Mesodermal cell (in vitro differentiated cells): Measurements from ENCODE around the gene SYNJ1.
"Not testable (repeated sequence)": the region's sequence is repeated elsewhere in the genome, so short reads cannot be mapped to it uniquely, and the experiment has no call there.

Experiments
- H3K27ac ChIP-seq: 2 replicates; pipeline ENCODE4 v1.7.0; 2013; ENCODE audit warnings: mild to moderate bottlenecking, low read depth, low read length, moderate library complexity; ENCODE audit not compliant: severe bottlenecking
- H3K36me3 ChIP-seq: 2 replicates; pipeline ENCODE4 v1.7.1; 2013; ENCODE audit warnings: mild to moderate bottlenecking, low read length, moderate library complexity; ENCODE audit not compliant: control insufficient read depth, insufficient read depth
- H3K4me1 ChIP-seq: one replicate; pipeline ENCODE4 v1.7.1; 2013; ENCODE audit warnings: mild to moderate bottlenecking, low read length; ENCODE audit not compliant: insufficient read depth, control insufficient read depth, poor library complexity, severe bottlenecking
- H3K4me3 ChIP-seq: 2 replicates; pipeline ENCODE4 v1.7.0; 2013; ENCODE audit warnings: low read length, control low read depth, mild to moderate bottlenecking; ENCODE audit not compliant: insufficient read depth, poor library complexity, severe bottlenecking; ENCODE audit errors: extremely low read depth
- H3K9me3 ChIP-seq: 2 replicates; pipeline ENCODE4 v1.7.1; 2013; ENCODE audit warnings: mild to moderate bottlenecking, low read length, moderate library complexity; ENCODE audit not compliant: control insufficient read depth
- WGBS, 2 experiments: methylation state at CpG; one replicate each; pipeline ENCODE4 v1.1.5; 2013; ENCODE audit warnings: missing lambda C conversion rate in 2 of 2; ENCODE audit not compliant: insufficient coverage in 2 of 2; 5-methylcytosine and 5-hydroxymethylcytosine counted together

SYNJ1 gene

DNA sequence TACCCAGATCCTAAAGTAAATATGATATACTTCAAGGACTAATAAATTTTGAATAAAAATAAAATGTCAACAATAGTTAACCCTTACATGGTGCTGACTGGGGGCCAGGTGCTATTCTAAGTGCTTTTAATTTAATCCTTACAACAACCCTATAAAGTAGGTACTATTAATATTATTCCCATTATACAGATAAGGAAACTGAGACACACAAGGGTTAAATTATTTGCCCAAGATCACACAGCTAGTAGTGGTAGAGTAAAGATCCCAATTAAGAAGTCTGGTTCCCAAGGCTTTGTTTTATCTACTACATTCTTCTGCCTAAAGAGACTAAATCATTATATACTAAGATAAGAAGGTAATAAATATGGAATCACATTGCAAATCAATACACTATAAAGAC lies 34.2 kb downstream of the SYNJ1 start:
- Histone ChIP-seq H3K4me3 (no peak overlapping the region), H3K36me3 (peaks cover 5% of the 10 kb centered on the region), H3K4me1 (no peaks in the 10 kb centered on the region), H3K27ac (no peak overlapping the region), H3K9me3 (no peaks in the 10 kb centered on the region)

DNA sequence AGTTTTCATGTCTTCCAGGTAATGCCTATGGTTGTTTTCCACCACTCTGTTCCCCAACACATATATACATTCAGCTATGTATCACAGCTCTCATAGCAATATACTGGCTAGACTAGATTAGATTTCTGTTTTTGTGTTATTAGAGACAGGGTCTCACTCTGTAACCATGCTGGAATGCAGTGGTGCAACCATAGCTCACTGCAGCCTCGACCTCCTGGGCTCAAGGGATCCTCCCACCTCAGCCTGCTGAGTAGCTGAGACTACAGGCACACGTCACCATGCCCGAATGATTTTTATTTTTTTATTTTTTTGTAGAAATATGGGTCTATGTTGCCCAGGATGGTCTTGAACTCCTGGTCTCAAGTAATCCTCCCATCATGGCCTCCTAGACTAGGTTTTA lies 37.7 kb downstream of the SYNJ1 start:
- no peaks in the 10 kb centered on the region for H3K9me3 ChIP-seq
- no peak overlapping the region for H3K4me3 ChIP-seq
- H3K27ac ChIP-seq: no peak overlapping the region
- no peaks in the 10 kb centered on the region for H3K4me1 ChIP-seq
- WGBS, 2 experiments: 100% methylated on average over 1 of the region's 3 CpGs; no CpG with 5 or more reads in 1 of the 2 experiments
- H3K36me3 ChIP-seq: peaks cover 5% of the 10 kb centered on the region

DNA sequence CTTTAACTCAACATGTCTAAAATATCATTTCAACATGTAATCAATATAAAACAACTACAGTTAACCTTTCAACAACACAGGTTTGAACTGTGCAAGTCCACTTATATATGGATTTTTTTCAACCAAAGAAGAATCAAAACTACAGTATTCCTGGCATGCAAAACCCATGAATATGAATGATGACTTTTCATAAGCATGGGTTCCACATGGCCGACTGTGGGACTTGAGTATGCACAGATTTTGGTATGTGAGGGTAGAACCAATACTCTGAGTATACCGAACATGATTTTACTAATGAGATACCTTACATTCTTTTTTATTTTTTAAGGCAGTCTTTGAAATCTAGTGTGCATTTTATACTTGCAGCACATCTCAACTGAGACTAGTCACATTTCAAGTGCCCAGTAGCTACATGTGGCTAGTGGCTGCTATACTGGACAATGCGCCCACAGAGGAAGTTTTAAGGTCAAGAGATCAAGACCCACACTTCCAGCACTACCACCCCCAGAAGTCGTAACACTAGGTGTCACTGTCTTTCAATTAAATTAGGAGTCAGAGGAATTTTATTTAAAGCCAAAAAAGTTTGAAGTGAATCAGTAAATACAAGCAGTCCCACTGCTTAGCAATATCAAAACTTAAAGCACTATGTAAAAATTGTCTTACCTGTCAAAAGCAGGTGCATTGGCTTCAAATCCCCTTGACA lies 40.0 kb downstream of the SYNJ1 start:
- WGBS, 2 experiments: no CpG with 5 or more reads among the region's 4 CpGs
- H3K27ac ChIP-seq: no peak overlapping the region
- peaks cover 5% of the 10 kb centered on the region for H3K36me3 ChIP-seq
- H3K9me3 ChIP-seq: no peaks in the 10 kb centered on the region
- H3K4me3 ChIP-seq: no peak overlapping the region
- H3K4me1 ChIP-seq: no peaks in the 10 kb centered on the region

DNA sequence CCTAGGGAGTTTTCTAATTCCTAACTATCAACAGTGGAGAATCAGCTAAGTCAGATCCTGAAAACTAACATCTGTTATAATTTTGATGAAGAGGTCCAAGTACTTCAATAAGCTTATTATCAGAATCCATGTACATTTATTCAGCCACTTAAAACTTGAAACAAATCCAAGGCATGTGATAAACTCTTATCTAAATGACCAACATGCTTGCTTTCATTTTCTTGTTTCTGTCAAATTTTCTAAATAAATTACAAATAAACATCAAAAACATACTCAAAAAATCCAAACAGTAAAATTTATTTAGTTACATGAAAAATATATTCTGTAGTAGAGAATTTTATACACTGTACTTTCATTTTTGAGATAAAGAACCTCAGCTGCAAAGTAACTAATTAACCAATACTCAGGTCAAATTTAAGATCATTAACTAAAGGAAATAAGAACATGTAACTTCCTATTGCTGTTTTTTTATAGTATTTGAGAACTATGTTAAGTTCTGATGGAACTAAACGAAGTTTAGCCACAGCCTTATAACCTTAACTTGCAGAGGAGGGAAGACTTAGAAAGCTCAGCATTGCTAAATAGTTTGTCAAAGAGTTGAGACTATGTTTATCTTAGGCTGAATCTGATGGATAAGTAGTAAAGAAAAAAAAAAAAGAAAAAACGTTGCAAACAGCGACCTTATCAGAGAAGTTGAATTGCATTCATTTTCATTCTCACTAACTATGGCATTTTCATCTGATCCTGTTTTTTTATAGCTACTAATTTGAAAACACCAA lies 44.9 kb downstream of the SYNJ1 start:
- H3K9me3 ChIP-seq: no peaks in the 10 kb centered on the region
- no peak overlapping the region for H3K4me3 ChIP-seq
- H3K4me1 ChIP-seq: peaks cover 4% of the 10 kb centered on the region
- 86% methylated on average over 1 of the region's 3 CpGs; no CpG with 5 or more reads in 1 of the 2 experiments for WGBS, 2 experiments
- no peaks in the 10 kb centered on the region for H3K36me3 ChIP-seq
- no peak overlapping the region for H3K27ac ChIP-seq

DNA sequence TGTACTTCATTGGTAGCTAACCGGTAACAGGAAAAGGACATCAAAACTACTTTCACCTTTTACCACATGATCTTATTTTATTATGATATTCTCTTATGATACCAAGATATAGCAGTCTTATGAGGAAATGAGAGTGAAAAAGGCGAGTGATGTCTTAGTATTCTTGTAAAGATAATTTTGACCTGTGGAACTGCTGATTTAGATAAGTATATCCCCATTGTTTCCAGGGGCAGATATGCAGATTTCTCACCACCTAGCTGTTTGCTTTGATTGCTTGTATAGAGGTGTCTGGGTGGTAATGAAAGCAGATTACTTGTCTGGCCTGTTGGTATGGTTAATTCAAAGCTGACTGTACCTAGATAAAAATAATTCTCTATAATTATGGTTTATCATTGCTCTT lies 53.1 kb downstream of the SYNJ1 start:
- Histone ChIP-seq H3K4me3 (no peak overlapping the region), H3K27ac (no peak overlapping the region), H3K36me3 (no peaks in the 10 kb centered on the region), H3K4me1 (no peaks in the 10 kb centered on the region), H3K9me3 (no peaks in the 10 kb centered on the region)
- 83 to 92% methylated on average over 1 of the region's 2 CpGs for WGBS, 2 experiments

DNA sequence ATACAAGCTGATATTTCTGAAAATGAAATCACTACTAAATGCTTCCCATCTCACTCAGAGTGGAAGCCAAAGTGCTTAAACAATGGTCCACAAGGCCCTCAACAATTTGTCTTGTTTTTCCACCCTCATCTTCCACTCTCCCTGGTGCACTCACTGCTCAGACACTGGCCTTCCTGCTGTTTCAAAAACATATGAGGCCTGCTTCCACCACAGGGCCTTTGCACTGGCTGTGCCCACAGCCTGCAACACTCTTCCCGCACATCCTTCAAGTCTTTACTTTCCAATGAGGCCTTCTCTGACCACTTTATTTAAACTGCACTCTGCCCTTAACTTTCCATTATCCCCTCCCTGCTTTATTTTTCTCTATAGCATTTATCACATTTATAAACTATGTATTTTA lies 53.8 kb downstream of the SYNJ1 start:
- no peaks in the 10 kb centered on the region for H3K36me3 ChIP-seq

DNA sequence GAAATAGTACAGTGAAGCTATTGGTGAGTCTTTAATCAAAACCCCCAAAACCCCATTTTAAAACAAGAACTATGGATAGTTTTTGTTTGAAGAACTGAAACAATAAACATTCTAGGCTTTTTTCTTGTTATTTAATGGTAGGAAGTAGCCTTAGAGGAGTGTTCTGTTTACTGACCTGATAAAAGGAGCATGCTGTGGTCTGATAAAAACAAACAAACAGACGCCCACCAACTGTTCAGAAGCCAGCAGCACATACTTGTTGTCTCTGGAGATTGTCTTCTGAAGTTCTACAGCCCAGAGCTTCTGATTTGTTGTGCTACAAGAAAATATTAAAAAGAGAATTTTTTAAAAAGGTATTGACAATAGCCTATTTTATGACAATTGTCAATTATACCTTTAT lies 61.6 kb downstream of the SYNJ1 start:
- peaks cover 36% of the 10 kb centered on the region for H3K36me3 ChIP-seq
- peak overlapping the region; percentile 11 for H3K27ac ChIP-seq

More for the DNA sequence above, 53.8 kb downstream of the SYNJ1 start:
- no peaks in the 10 kb centered on the region for H3K4me1 ChIP-seq
- H3K4me3 ChIP-seq: no peak overlapping the region
- H3K9me3 ChIP-seq: no peaks in the 10 kb centered on the region
- 87 to 100% methylated on average over 1 of the region's 1 CpG for WGBS, 2 experiments
- no peak overlapping the region for H3K27ac ChIP-seq

DNA sequence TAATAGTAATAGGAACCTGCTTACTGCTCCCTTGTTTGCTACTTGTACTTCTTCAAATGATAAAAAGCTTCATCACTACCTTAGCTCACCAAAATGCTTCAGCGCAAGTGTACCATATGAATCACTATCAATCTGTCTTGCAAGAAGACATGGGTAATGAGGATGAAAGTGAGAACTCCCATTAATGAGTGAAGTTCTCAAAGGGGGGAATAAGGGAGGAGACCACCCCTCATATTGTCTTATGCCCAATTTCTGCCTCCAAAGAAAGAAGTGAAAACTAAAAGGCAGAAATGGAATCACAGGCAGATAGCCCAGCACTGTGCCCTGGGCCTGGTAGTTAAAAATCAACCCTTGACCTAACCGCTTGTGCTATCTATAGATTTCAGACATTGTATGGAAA lies 63.7 kb downstream of the SYNJ1 start:
- H3K4me3 ChIP-seq, H3K27ac ChIP-seq, H3K4me1 ChIP-seq: not testable (repeated sequence)
- Histone ChIP-seq H3K36me3 (peaks cover 46% of the 10 kb centered on the region), H3K9me3 (peaks cover 21% of the 10 kb centered on the region)
- 100% methylated on average over 1 of the region's 2 CpGs for WGBS, 2 experiments

More for the DNA sequence above, 61.6 kb downstream of the SYNJ1 start:
- H3K4me1 ChIP-seq: no peaks in the 10 kb centered on the region
- H3K4me3 ChIP-seq: no peak overlapping the region
- peaks cover 15% of the 10 kb centered on the region for H3K9me3 ChIP-seq
- no CpG with 5 or more reads among the region's 1 CpG for WGBS, 2 experiments

DNA sequence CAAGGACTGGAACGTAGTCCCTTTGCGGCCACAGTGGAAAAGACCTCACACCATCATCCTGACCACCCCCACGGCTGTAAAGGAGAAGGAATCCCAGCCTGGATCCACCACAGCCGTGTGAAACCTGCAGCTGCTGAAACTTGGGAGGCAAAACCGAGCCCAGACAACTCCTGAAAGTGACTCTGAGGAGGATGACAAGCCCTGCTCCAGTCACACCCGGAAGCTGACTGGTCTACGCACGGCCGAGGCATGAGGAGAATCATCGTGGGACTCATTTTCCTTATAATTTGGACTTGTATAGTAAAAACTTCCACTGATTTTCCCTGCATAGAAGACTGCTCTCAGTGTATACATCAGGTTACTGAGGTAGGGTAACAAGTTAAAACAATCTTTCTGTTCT lies 65.8 kb downstream of the SYNJ1 start:
- Histone ChIP-seq H3K36me3 (peaks cover 54% of the 10 kb centered on the region), H3K9me3 (peaks cover 26% of the 10 kb centered on the region)
- not testable (repeated sequence) for H3K27ac ChIP-seq, H3K4me3 ChIP-seq, H3K4me1 ChIP-seq
- WGBS, 2 experiments: 93 to 100% methylated on average over 2 to 8 of the region's 10 CpGs

DNA sequence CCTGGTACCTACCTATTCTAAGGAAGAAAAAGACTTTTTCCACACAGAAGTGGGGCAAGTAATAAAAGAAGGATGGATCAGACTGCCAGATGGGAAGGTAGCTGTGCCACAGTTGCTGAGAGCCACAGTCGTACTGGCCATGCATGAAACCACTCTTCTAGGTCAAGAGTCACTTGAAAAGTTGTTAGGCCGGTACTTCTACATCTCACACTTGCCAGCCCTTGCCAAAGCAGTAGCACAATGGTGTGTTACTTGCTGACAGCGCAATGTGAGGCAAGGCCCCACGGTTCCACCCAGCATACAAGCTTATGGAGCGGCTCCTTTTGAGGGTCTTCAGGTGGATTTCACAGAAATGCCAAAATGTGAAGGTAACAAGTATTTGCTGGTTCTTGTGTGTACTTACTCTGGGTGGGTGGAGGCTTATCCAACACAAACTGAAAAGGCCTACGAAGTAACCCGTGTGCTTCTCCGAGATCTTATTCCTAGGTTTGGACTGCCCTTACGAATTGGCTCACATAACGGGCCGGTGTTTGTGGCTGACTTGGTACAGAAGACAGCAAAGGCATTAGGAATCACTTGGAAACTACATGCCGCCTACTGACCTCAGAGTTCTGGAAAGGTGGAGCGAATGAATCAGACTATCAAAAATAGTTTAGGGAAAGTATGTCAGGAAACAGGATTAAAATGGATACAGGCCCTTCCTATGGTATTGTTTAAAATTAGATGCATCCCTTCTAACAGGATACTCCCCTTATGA lies 66.6 kb downstream of the SYNJ1 start:
- peaks cover 54% of the 10 kb centered on the region for H3K36me3 ChIP-seq
- 93 to 97% methylated on average over 10 to 13 of the region's 13 CpGs for WGBS, 2 experiments
- H3K4me1 ChIP-seq, H3K27ac ChIP-seq, H3K4me3 ChIP-seq: not testable (repeated sequence)
- H3K9me3 ChIP-seq: peaks cover 26% of the 10 kb centered on the region
